Stomach (tissue), 9 donors: ENCODE data around the gene UBR2. TPM values are rescaled to one million over a fixed set of nuclear protein-coding genes. Genes with fewer than 3 reads are reported as not detected.
A peak's percentile ranks its signal among the peaks of the same experiment; 100 is the strongest.

Source experiments
- DNase-seq, 2 donors: peaks; one replicate each; pipeline versions ENCODE4 v3.0.0 to v3.0.0-alpha.2; 2013 to 2019
- H3K27ac ChIP-seq, 5 donors: fragments of 200-600 bp in 4 of 5; sonication (generic) in 4 of 5; one replicate each; pipeline ENCODE4 v1.5.1; 2013 to 2019; ENCODE audit warnings: mild to moderate bottlenecking in 1 of 5, moderate library complexity in 1 of 5
- H3K27me3 ChIP-seq, 3 donors: fragments of 200-600 bp; sonication (generic); one replicate each; pipeline ENCODE4 v1.5.1; 2017 to 2019; ENCODE audit warnings: mixed run types in 1 of 3
- H3K36me3 ChIP-seq, 4 donors: fragments of 200-600 bp; sonication (generic); 1 replicate in 3 of 4; 2 replicates in 1 of 4; pipeline ENCODE4 v1.5.1; 2016 to 2019
- H3K4me1 ChIP-seq, 4 donors: fragments of 200-600 bp; sonication (generic); one replicate each; pipeline ENCODE4 v1.5.1; 2016 to 2019
- H3K4me3 ChIP-seq, 4 donors: fragments of 200-600 bp; sonication (generic) in 3 of 4; one replicate each; pipeline ENCODE4 v1.5.1; 2016 to 2019; ENCODE audit warnings: mild to moderate bottlenecking in 1 of 4
- H3K9me3 ChIP-seq, 4 donors: fragments of 200-600 bp; sonication (generic); one replicate each; pipeline ENCODE4 v1.5.1; 2016 to 2019
- CTCF ChIP-seq, 7 experiments: fragments of 450-650 bp in 4 of 7; fragments of 200-600 bp in 3 of 7; sonication (generic) in 3 of 7; IDR thresholded peaks; one replicate each; pipeline ENCODE4 v1.5.1; 2016 to 2019; ENCODE audit warnings: antibody characterized with exemption in 7 of 7, control low read depth in 2 of 7, mild to moderate bottlenecking in 1 of 7
- EP300 ChIP-seq: sonication (generic); formaldehyde crosslinking; IDR thresholded peaks from one replicate; pipeline ENCODE4 v1.6.1; 2017; ENCODE audit warnings: antibody characterized with exemption
- POLR2A ChIP-seq, 4 donors: fragments of 450-650 bp; IDR thresholded peaks; one replicate each; pipeline ENCODE4 v1.6.1; 2016; ENCODE audit warnings: antibody characterized with exemption in 4 of 4, control low read depth in 2 of 4, mild to moderate bottlenecking in 1 of 4, moderate library complexity in 1 of 4
- POLR2AphosphoS5 ChIP-seq, 3 donors: sonication (generic); formaldehyde crosslinking; IDR thresholded peaks; one replicate each; pipeline ENCODE4 v1.6.1; 2016; ENCODE audit warnings: antibody characterized with exemption in 3 of 3
- whole genome bisulfite sequencing, 5 donors: extraction: QIAGEN DNeasy Blood & Tissue Kit in 3 of 5; methylation state at CpG; one replicate each; pipeline versions ENCODE4 v1.1.5 to v1.1.7; 2013 to 2018; 5-methylcytosine and 5-hydroxymethylcytosine counted together
- intact Hi-C: fragments of 100-400 bp; cut with DNase I; formaldehyde crosslinking; loops from one replicate; pipeline ENCODE4 v1.15.1; 2023; ENCODE audit warnings: low total_unique reads
- polyA plus RNA-seq, 3 donors: library from polyadenylated mRNA; stranded (reverse); fragments of 200-250 nt; gene quantifications; one replicate each; pipeline ENCODE4 v1.2.3, GENCODE V29; 2013
- total RNA-seq, 5 donors: library from RNA; depleted of rRNA; stranded (reverse); fragments of >200 nt; gene quantifications; one replicate each; pipeline versions ENCODE4 v1.1.0 to v1.2.3, GENCODE V29; 2014 to 2016
- donor health status: healthy with polysubstance abuse.
- donor health status: Bipolar disorder and iron deficiency.
- donor health status: healthy.

UBR2 gene
- total and polyA plus RNA-seq, 8 donors, result 5.1 to 57.1 (median 19.8) TPM

- peak overlapping the region in 1 of 5 donors; percentile 45 for H3K27ac ChIP-seq
- H3K9me3 ChIP-seq, result no peaks in the 10 kb centered on the region
- H3K27me3 ChIP-seq, result no peaks in the 10 kb centered on the region
- H3K4me1 ChIP-seq, result peaks cover 0 to 4% (median 0%) of the 10 kb centered on the region in 4 donors
- H3K36me3 ChIP-seq, result peaks cover 49 to 92% (median 88%) of the 10 kb centered on the region in 4 donors
- no peak overlapping the region for H3K4me3 ChIP-seq
- no peak for DNase-seq
- TF ChIP-seq POLR2A (IDR thresholded peaks at IDR 0.05), result no peak
- TF ChIP-seq CTCF (IDR thresholded peaks at IDR 0.05), result no peak
- TF ChIP-seq EP300, result no peak
- no peak for TF ChIP-seq POLR2AphosphoS5 (IDR thresholded peaks at IDR 0.05)
- 62 to 76% (median 67%) methylated on average over 2 of the region's 2 CpGs for WGBS, 5 donors
- intact Hi-C loops, result no loop called here
Measured at GRCh38 chr6:42690872-42691271, 127.0 kb downstream of the UBR2 start.

- Histone ChIP-seq H3K27me3 (no peaks in the 10 kb centered on the region), H3K36me3 (peaks cover 47 to 80% (median 75%) of the 10 kb centered on the region in 4 donors), H3K27ac (peak overlapping the region in 4 of 5 donors; percentile 15 to 47 (median 34)), H3K4me1 (peaks cover 0 to 8% (median 0%) of the 10 kb centered on the region in 4 donors), H3K9me3 (no peaks in the 10 kb centered on the region), H3K4me3 (no peak overlapping the region)
- 66 to 86% (median 83%) methylated on average over 4 of the region's 4 CpGs for WGBS, 5 donors
- DNase-seq, result no peak
- TF ChIP-seq POLR2AphosphoS5 (IDR thresholded peaks at IDR 0.05), result no peak
- no peak for TF ChIP-seq EP300
- no peak for TF ChIP-seq CTCF (IDR thresholded peaks at IDR 0.05)
- TF ChIP-seq POLR2A (IDR thresholded peaks at IDR 0.05), result no peak
- intact Hi-C loops, result no loop called here
Measured at GRCh38 chr6:42692137-42692911, 128.5 kb downstream of the UBR2 start.

GRCh38 chr6:42693725-42694323 lies 130.0 kb downstream of the UBR2 start:
- intact Hi-C loops, result no loop called here
- Histone ChIP-seq H3K4me1 (peaks cover 0 to 8% (median 0%) of the 10 kb centered on the region in 4 donors), H3K27ac (peak overlapping the region in 3 of 5 donors; percentile 41 to 47 (median 45)), H3K36me3 (peaks cover 38 to 65% (median 60%) of the 10 kb centered on the region in 4 donors), H3K4me3 (no peak overlapping the region), H3K9me3 (no peaks in the 10 kb centered on the region), H3K27me3 (no peaks in the 10 kb centered on the region)
- no peak for TF ChIP-seq EP300
- TF ChIP-seq POLR2AphosphoS5 (IDR thresholded peaks at IDR 0.05), result no peak
- TF ChIP-seq CTCF (IDR thresholded peaks at IDR 0.05), result no peak
- TF ChIP-seq POLR2A (IDR thresholded peaks at IDR 0.05), result no peak
- no peak for DNase-seq
- 94 to 100% (median 97%) methylated on average over 2 of the region's 2 CpGs for WGBS, 5 donors

- intact Hi-C loops, result no loop called here
- 68 to 81% (median 76%) methylated on average over 4 of the region's 4 CpGs for WGBS, 5 donors
- H3K4me3 ChIP-seq, result no peak overlapping the region
- no peak for DNase-seq
- H3K36me3 ChIP-seq, result peaks cover 31 to 57% (median 52%) of the 10 kb centered on the region in 4 donors
- peaks cover 0 to 8% (median 0%) of the 10 kb centered on the region in 4 donors for H3K4me1 ChIP-seq
- H3K9me3 ChIP-seq, result no peaks in the 10 kb centered on the region
- TF ChIP-seq EP300, result no peak
- no peak for TF ChIP-seq CTCF (IDR thresholded peaks at IDR 0.05)
- no peak for TF ChIP-seq POLR2AphosphoS5 (IDR thresholded peaks at IDR 0.05)
- no peak for TF ChIP-seq POLR2A (IDR thresholded peaks at IDR 0.05)
- peak overlapping the region in 2 of 5 donors; percentile 41 to 47 for H3K27ac ChIP-seq
- no peaks in the 10 kb centered on the region for H3K27me3 ChIP-seq
Measured at GRCh38 chr6:42694586-42694985, 130.8 kb downstream of the UBR2 start.
